GM20000 (cell line): ENCODE measurements around the gene HHIPL1.

ENCODE experiments used
- DNase-seq: peaks from one replicate; pipeline ENCODE4 v3.0.0; 2012; ENCODE audit warnings: low spot score
- CTCF ChIP-seq: IDR thresholded peaks from 2 replicates; pipeline ENCODE4 v1.5.1; 2012; ENCODE audit warnings: mild to moderate bottlenecking, control low read depth; ENCODE audit errors: extremely low read depth, missing control alignments

The HHIPL1 gene

GRCh38 chr14:99624024-99624423 lies 20.9 kb upstream of the HHIPL1 start:
- no peak for TF ChIP-seq CTCF
- no peak for DNase-seq

DNA sequence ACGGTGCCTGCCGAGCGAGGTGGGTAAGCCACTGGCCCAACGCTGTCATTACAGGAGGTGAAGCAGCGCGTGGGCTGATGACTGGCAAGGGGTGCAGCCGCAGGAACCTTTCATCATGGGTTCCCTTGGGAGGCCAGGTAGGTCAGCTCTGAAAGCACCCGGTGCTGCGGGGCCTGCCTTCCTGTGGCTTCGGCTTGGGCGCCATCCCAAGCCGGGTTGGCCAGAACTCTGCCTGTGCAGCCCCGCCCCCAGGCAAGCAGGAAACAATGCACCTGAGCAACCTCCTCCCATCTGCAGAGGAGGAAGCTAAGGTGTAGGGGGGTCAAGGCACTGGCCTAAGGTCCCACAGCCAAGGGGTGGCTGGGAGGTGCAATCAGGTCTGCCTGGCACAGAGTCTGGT lies 20.0 kb upstream of the HHIPL1 start:
- TF ChIP-seq CTCF: no peak
- no peak for DNase-seq

DNA sequence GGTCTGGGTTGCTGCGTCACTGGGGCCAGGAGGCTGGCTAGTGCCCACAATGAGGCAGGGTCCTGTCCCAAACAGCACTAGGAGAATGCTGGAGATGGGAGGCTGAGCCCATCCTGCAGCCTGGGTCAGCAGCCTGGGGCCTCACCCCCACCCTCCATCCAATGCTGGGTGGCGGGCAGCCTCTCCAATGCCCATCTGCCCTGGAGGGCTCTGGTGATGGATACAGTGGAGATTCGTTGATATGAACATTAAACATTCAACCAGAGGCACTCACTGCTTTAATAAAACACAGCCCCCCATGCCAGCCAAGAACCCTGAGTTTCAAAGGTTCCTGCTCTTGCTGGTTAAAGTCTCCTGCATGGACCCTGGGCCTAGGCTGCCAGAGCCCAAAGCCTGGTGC lies 19.5 kb upstream of the HHIPL1 start:
- DNase-seq: no peak
- no peak for TF ChIP-seq CTCF

DNA sequence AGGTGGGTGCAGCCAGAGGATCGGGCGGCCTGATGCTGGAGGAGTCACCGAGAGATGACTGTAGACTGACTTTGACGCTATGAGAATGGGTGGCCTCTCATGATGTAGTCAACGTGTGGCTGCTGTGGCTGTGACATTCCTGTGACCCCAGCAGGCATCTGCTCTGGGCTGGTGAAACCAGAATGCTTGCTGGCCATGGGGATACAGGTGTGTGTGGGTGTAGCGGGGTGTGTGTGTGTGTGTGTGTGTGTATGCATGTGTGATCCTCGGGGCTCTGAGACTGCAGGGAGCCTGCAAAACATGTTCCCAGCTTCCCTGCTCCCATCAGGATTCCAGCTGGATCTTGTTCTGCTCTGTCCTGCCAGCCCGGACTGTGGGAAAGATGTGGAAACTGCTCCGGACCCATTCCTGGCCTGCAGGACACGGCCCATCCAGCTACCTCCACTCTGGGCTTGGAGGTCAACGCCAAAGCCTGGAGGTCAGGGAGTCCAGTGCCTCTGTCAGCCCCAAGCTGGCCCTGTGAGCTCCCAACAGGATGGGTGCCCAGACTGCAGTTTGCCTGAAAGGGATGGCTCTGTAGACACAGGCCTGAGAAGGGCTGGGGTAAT lies 18.8 kb upstream of the HHIPL1 start:
- TF ChIP-seq CTCF: no peak
- DNase-seq: no peak

- TF ChIP-seq CTCF: no peak
- no peak for DNase-seq
These were observed 17.8 kb upstream of the HHIPL1 start for GRCh38 chr14:99627100-99627499.

- TF ChIP-seq CTCF: no peak
- no peak for DNase-seq
These were observed 17.2 kb upstream of the HHIPL1 start for GRCh38 chr14:99627510-99628381.

DNA sequence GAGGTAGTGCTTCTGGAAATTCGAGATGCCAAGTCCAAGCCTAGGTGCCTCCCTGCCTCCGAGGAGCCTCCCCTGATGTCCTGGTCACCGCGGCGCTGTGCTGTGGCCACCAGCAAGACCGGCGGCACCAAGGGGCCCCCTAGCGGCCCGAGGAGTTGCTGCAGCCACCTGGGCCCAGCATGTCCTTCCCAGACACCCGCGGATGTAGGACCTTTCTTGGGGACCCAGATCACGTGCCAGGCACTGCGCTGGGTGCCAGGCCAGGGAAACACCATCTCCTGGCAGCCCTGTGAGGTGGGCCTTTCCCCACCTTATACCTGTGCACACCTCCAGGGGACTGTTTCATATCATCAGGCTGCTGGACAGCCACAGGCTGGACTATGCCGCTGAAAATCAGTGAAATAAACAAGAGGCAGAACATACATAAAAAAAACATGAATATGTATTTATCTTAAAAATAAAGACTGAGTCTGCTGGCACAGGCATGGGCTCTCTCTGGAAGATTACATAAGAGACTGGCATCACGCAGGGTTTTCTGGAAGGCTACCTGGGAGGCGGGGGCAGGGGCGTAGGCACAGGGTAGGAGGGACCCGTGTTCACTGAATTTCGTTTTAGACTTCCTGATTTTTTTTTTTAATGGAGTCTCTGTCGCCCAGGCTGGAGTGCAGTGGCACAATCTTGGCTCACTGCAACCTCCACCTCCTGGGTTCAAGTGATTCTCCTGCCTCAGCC lies 15.9 kb upstream of the HHIPL1 start:
- peak; percentile 80 for TF ChIP-seq CTCF
- DNase-seq: peak; percentile 82
